ENCODE data around the gene RIPOR1. TPM values are rescaled to one million over a fixed set of nuclear protein-coding genes. Genes with fewer than 3 reads are reported as not detected.
A peak's percentile ranks its signal among the peaks of the same experiment; 100 is the strongest.

Gene RIPOR1
- total RNA-seq, 1 donor from 2014 or later: 76.1 TPM

DNA sequence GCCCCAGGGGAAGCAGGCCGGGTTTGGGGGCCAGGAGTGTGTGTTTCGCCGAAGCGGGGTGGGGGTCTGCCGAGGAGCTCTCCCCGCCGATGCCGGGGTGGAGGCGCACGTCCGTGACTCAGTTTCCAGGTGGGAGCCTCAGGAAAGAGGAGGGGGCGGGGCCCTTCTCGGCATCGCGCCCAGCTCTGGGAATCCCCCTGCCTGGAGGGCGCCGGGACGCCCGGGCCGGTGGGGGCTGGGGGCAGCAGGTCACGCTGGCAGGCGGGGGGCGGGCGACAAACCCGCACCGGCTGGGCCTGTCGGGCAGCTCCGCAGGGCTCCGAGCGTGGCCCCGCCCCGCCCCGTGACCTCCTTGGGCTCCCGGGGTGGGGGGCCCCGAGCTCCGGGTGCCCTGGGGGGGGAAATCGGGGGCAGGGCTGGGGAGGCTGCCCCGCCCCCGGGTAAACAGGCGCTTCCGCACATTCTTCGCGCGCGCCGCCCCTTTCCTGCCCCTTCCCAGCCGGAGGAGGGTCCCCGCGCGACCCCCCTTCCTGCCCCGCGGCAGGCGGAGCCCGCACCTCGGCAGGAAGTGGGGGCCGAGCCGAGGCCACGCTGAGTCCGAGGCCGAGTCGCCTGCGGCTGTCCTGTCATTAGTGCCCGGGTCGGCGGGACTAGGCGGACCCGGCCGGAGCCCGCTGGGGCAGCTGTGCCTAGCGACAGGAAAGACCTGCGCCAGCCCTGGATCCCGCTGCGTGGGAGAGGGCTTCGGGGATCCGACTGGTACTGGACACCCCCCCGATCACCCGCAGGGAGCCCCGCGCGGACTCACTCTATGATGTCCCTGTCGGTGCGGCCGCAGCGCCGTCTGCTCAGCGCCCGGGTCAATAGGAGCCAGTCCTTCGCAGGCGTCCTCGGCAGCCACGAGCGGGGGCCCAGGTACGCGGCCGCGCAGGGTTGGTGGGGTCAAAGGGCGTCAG is 9.3 kb downstream of the RIPOR1 start:
- ATAC-seq (peak; percentile 65), DNase-seq (peak; percentile 82)
- intact Hi-C loops (cut with micrococcal nuclease): no loop called here

DNA sequence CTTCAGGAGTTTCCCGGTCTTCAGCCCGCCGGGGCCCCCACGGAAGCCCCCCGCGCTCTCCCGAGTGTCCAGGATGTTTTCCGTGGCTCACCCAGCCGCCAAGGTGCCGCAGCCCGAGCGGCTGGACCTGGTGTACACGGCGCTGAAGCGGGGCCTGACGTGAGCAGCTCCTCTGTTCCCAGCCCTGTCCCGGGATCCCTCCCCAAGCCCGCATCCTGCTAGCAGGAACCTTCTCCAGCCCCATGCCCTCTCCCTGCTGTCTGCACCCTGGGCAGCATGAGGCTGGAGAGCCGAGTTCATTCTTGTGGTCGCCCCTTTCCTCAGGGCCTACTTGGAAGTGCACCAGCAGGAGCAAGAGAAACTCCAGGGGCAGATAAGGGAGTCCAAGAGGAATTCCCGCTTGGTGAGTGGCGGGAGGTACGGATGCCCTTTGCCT is 10.1 kb downstream of the RIPOR1 start:
- DNase-seq (no peak), ATAC-seq (no peak)
- intact Hi-C loops (cut with micrococcal nuclease): no loop called here

DNA sequence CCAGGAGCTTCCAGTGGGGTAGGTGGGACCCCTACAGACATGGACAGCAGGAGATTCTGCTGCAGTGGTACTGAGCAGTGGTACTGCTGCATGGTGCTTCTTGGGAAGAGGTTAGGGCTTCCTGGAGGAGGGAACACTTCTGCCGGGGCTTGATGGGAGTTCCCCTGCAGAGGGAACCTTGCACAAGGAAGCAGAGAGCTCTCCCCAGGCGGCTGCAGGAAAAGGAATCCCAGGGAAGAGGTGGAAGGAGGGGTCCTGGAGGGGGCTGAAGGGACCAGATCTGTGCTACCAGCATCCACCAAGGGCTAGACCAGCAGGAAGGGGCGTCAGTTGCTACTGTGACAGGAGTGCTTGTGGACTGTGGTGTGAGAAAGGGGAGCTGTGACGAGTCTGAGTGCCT is 10.6 kb downstream of the RIPOR1 start:
- no peak for ATAC-seq
- intact Hi-C loops (cut with micrococcal nuclease): no loop called here
- DNase-seq: peak; percentile 13

DNA sequence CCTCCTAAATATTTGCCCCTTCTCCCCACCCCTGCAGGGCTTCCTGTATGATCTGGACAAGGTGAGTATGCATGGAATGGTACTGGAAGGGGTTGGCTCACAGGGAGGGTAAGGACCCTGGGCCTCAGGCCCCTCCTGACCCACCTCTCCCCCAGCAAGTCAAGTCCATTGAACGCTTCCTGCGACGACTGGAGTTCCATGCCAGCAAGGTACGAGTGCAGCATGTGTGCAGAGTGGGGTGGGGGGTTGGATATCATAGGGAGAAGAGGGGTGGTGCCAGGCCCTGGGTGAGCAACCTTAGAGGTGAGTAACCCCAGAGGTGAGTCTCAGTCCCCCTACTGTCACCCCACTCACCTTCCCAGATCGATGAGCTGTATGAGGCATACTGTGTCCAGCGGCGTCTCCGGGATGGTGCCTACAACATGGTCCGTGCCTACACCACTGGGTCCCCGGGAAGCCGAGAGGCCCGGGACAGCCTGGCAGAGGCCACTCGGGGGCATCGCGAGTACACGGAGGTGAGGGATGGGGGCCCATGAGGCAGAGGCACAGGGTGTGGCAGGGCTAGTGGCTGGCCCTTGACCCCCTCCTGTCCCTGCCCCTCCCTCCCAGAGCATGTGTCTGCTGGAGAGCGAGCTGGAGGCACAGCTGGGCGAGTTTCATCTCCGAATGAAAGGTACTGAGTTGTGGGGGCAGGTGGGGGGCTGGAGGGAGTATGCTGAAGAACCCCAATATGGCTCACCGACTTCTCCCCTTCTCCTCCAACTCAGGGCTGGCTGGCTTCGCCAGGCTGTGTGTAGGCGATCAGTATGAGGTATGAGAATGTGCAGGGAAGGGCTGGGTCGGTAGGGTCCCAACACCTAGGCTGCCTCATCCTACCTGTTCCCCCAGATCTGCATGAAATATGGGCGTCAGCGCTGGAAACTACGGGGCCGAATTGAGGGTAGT is 11.3 kb downstream of the RIPOR1 start:
- peak; percentile 31 for DNase-seq

DNA sequence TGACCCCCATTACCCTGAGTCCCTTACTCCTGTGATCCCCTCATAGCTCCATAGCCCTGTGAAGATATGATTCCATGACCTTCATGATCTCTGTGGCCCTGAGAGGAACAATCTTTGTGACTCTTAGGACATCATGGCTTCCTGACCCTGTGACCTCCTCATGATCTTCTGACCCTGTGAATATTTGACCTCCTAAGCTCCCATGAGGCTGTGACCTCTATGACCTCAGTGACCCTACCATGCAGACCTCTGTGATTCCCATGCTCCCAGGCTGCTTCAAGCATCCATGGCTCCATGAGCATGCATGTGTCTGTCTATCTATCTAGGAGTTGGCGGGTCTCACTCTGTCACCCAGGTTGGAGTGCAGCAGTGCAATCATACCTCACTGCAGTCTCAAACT is 12.1 kb downstream of the RIPOR1 start:
- intact Hi-C loops (cut with micrococcal nuclease): no loop called here
- no peak for ATAC-seq
- no peak for DNase-seq

More for the DNA sequence above, 11.3 kb downstream of the RIPOR1 start:
- intact Hi-C loops (cut with micrococcal nuclease): no loop called here
- no peak for ATAC-seq

DNA sequence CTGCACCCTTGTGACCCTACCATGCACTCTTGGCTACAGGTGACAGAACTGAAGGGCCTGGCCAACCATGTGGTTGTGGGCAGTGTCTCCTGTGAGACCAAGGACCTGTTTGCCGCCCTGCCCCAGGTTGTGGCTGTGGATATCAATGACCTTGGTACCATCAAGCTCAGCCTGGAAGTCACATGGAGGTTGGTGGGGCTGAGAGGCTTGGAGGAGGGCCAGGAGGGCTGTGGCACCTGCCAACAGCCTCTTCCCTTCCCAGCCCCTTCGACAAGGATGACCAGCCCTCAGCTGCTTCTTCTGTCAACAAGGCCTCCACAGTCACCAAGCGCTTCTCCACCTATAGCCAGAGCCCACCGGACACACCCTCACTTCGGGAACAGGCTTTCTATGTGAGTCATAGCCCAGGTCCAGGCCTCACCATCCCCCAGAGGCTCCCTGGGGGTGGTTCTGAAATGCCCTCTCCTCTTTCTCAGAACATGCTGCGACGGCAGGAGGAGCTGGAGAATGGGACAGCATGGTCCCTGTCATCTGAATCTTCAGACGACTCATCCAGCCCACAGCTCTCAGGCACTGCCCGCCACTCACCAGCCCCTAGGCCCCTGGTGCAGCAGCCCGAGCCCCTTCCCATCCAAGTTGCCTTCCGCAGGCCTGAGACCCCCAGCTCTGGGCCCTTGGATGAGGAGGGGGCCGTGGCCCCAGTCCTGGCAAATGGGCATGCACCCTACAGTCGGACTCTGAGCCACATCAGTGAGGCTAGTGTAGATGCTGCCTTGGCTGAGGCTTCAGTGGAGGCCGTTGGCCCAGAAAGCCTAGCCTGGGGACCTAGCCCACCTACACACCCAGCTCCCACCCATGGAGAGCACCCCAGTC is 13.0 kb downstream of the RIPOR1 start:
- intact Hi-C loops (cut with micrococcal nuclease): no loop called here
- DNase-seq (peak; percentile 74), ATAC-seq (peak; percentile 23)

DNA sequence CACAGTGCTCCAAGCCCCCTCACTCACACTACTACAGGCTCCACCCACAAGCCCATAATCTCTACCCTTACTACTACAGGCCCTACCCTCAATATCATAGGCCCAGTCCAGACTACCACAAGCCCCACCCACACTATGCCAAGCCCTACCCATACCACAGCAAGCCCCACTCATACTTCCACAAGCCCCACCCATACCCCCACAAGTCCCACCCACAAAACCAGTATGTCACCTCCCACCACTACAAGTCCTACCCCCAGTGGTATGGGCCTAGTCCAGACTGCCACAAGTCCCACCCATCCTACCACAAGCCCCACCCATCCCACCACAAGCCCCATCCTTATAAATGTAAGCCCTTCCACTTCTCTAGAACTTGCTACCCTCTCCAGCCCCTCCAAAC is 13.8 kb downstream of the RIPOR1 start:
- peak; percentile 43 for DNase-seq
- ATAC-seq: peak; percentile 4
- intact Hi-C loops (cut with micrococcal nuclease): no loop called here

DNA sequence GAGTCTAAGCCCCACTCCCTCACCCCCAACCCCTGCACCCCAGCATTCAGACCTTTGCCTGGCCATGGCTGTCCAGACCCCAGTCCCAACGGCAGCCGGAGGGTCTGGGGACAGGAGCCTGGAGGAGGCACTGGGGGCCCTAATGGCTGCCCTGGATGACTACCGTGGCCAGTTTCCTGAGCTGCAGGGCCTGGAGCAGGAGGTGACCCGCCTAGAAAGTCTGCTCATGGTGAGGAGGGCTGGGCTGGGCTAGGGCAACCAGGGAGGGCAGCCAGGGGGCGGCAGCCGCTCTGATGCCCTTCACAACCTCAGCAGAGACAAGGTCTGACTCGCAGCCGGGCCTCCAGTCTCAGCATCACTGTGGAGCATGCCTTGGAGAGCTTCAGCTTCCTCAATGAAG is 14.4 kb downstream of the RIPOR1 start:
- intact Hi-C loops (cut with micrococcal nuclease): no loop called here
- DNase-seq (peak; percentile 21), ATAC-seq (no peak)

DNA sequence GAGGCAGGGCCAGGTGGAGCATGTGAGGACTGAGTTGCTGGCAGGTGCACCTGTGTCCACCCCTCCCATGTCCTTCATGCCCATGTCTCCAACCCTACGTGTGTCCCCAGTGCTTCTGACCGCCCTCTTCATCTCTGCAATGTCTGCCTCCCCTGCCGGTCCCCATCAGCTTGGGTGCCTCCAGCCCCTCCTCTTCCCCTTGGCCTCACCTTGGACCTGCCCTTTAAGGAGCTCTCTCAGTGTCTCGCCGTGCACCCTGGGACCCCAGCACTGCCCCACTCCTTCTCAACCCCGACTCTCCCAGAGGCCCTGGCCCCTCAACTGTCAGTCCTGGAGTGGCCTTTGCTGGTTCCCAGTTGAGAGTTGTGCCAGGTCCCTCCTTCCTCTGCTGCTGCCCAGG is 15.0 kb downstream of the RIPOR1 start:
- DNase-seq: peak; percentile 27
- intact Hi-C loops (cut with micrococcal nuclease): no loop called here

DNA sequence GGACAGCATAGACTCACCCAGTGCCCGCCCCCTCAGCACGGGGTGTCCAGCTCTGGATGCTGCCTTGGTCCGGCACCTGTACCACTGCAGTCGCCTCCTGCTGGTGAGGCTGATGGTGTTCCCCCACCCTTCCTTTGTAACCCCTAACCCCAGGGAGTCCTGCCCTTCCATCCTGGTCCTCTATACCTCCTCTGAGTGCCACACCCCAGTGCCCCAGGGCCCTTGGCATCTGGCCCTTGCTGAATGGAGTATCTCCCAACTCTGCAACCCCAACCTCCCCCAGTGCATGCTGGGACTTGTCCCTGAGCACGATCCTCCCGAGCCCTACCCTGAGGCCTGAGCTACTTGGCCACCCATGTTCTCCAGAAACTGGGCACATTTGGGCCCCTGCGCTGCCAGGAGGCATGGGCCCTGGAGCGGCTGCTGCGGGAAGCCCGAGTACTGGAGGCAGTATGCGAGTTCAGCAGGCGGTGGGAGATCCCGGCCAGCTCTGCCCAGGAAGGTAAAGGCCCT is 15.8 kb downstream of the RIPOR1 start:
- DNase-seq (peak; percentile 26), ATAC-seq (no peak)
- intact Hi-C loops (cut with micrococcal nuclease): no loop called here

More for the DNA sequence above, 15.0 kb downstream of the RIPOR1 start:
- no peak for ATAC-seq

DNA sequence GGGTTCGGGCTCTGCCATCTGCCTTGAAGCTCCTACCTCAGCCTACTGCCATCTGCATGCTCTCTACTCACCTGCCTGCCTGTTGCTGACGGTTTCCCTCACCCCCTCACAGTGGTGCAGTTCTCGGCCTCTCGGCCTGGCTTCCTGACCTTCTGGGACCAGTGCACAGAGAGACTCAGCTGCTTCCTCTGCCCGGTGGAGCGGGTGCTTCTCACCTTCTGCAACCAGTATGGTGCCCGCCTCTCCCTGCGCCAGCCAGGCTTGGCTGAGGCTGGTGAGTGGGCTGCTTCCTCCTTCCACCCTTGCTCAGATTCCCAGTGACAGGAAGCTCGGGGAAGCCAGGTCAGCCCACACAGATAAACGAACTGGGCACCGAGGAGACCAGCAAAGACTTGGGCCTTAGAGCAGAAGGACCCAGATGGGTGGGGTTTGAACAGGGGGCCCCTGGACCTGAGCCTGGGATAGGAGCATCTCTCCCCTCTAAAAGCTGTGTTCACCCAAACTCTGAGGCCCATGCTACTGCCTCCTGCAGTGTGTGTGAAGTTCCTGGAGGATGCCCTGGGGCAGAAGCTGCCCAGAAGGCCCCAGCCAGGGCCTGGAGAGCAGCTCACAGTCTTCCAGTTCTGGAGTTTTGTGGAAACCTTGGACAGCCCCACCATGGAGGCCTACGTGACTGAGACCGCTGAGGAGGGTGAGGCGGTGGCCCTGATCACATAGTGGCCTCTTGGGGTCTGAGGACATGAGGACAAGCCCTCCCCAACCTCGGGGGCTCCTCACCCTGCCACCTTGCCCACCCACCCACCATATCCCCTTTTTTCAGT is 16.4 kb downstream of the RIPOR1 start:
- intact Hi-C loops (cut with micrococcal nuclease): no loop called here
- no peak for ATAC-seq
- peak; percentile 28 for DNase-seq

DNA sequence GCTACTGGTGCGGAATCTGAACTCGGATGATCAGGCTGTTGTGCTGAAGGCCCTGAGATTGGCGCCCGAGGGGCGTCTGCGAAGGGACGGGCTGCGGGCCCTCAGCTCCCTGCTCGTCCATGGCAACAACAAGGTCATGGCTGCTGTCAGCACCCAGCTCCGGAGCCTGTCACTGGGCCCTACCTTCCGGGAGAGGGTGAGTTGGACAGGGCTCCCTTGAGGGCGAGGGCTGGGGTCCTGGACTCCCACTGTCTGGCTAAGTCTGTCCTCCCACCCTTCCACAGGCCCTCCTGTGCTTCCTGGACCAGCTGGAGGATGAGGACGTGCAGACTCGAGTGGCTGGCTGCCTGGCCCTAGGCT is 17.0 kb downstream of the RIPOR1 start:
- intact Hi-C loops (cut with micrococcal nuclease): no loop called here
- no peak for ATAC-seq
- no peak for DNase-seq

DNA sequence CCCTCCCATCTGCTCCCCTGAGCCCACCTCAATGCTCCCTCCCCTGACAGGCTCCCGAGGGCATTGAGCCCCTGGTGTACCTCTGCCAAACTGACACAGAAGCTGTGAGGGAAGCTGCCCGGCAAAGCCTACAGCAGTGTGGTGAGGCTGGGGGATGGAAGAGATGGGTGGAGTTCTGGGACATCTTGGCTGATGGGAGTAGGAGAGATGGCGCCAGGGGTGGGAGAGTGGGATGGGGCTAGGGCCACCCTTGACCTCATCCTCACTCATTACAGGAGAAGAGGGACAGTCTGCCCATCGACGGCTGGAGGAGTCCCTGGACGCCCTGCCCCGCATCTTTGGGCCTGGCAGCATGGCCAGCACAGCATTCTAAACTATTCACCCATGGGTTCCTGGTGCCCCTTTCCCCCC is 17.5 kb downstream of the RIPOR1 start:
- DNase-seq: no peak
- ATAC-seq: no peak
- intact Hi-C loops (cut with micrococcal nuclease): no loop called here

DNA sequence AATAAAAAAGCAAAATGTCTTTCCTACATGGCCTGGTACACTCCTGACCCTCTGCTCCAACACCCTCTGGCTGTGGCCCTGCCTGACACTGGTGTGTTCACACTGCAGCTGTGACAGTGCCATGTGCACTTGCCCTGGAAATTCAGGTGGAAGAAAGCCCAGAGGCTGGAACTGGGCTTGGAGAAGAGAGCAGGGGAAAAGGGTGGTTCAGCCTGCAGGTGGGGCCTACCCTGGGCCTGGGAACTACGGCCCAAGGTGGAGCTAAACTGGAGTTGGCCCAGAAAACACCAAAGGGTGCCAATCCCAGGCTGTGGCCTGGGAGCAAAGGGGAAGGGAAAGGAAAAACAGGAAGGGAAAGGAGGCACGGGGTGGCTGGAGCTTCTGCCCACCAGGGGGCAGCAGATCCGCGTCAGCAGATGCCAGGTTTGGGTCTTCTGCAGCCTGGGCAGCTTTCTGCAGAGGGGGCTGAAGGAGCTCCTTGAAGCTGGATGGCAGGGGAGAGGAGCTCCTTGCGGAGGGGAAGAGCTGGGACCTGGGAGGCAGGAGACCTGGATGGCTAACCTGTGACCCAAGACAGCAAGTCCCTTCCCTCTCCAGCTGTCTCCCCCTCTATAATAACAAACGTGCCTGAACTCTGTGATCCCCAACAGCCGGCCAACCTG is 18.3 kb downstream of the RIPOR1 start:
- intact Hi-C loops (cut with micrococcal nuclease): no loop called here
- DNase-seq (peak; percentile 84), ATAC-seq (peak; percentile 64)

DNA sequence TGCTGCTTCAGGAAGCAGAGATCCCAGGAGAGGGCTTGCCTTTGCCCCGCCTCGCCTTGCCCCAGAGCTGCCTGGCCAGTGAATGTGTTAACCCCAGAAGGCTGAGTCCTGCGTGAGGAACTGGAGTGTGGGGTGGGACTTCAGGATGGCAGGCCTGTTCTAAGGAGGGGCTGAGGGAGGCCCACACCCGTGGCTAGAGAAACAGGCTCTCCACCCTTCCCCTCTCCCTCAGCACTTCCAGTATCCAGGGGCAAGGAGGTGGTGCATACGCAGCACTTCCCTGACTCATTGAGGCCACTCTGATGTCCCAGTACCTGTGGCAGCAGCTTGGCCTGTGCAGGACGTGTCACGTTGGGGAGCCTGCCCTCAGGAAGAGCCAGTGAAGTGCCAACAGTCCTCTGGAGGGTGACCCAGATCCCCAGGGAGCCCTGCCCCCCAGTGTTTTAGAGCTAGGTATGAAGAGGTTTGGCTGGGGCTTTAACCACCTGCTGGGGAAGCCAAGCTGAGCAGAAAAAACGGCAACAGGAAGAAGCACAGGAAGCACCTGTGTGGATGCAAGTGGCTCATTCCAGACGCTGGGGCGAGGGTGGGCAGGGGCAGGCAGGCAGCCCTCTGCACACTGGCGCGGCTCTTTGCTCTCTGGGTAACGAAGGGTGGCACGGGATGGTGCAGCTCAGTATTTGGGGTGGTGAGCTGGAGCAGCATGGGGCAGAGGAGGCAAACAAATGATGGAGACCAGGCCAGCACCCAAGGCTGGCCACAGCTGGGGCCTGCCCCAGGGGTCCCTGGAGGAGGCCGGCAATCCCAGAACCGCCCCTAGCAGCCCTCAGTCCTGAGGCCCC is 19.0 kb downstream of the RIPOR1 start:
- peak; percentile 37 for DNase-seq

DNA sequence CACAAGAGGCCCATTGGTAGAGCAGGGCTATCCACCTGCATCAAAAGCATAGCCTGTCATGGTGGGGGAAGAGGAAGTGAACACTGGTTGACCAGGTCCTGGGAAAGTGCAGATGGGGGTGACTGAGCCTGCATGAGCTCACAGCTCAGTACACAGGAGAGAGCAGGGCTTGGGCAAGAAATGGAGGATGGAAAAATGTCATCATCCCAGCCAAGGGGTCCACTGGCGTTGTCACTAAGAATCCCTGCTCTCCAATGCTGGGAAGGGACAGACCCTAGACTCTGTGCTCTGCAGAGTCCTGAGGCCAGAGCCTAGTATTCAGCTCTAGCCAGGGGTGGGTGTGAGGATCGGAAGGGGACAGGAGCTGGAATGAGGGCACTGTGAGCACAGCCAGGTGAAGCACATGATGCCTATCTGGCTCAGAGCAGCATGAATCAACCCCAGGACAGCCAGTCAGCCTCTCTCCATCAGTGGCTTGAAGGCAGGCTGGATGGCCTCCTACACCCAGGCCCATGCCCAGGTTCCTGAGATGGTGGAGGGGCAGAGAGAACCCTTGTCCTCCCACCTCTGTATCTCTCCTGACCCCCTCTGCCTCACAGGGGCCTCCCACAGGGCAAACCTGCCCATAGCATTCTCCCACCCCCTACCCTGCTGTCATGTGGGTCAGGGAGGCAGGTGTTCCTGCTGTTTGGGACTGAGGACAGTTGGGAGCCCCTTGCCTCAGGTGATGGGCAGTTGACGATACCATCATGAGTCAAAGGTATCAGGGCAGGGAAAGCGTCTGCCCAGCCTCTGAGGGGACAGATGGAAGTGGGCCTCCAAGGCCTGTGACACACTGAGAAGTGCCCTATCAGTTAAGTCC is 19.9 kb downstream of the RIPOR1 start:
- intact Hi-C loops (cut with micrococcal nuclease): no loop called here
- ATAC-seq: no peak
- no peak for DNase-seq

More for the DNA sequence above, 19.0 kb downstream of the RIPOR1 start:
- intact Hi-C loops (cut with micrococcal nuclease): no loop called here
- ATAC-seq: peak; percentile 10

Measured in left ventricle myocardium superior (tissue), 1 donor.